Testis (tissue), 3 donors: ENCODE measurements around the gene DPEP2. TPM values are rescaled to one million over a fixed set of nuclear protein-coding genes. Genes with fewer than 3 reads are reported as not detected.
A peak's percentile ranks its signal among the peaks of the same experiment; 100 is the strongest.

Experiments
- DNase-seq: peaks from one replicate; pipeline ENCODE4 v3.0.0-alpha.2; 2019
- H3K27ac ChIP-seq, 2 donors: fragments of 200-600 bp; sonication (generic); one replicate each; pipeline ENCODE4 v1.5.1; 2019
- H3K27me3 ChIP-seq: fragments of 200-600 bp; sonication (generic); one replicate; pipeline ENCODE4 v1.5.1; 2019
- H3K36me3 ChIP-seq: fragments of 200-600 bp; sonication (generic); one replicate; pipeline ENCODE4 v1.5.1; 2017; ENCODE audit warnings: low read depth; ENCODE audit errors: missing control alignments
- H3K4me1 ChIP-seq: fragments of 200-600 bp; sonication (generic); one replicate; pipeline ENCODE4 v1.5.1; 2019
- H3K4me3 ChIP-seq, 2 donors: fragments of 200-600 bp; sonication (generic); one replicate each; pipeline ENCODE4 v1.5.1; 2017 to 2019
- H3K9me3 ChIP-seq: fragments of 200-600 bp; sonication (generic); one replicate; pipeline ENCODE4 v1.5.1; 2017
- CTCF ChIP-seq, 3 experiments: fragments of 450-650 bp in 2 of 3; fragments of 200-600 bp in 1 of 3; sonication (generic) in 1 of 3; IDR thresholded peaks; one replicate each; pipeline ENCODE4 v1.5.1; 2016 to 2019; ENCODE audit warnings: antibody characterized with exemption in 3 of 3, mild to moderate bottlenecking in 2 of 3, moderate library complexity in 1 of 3
- POLR2A ChIP-seq: fragments of 450-650 bp; IDR thresholded peaks from one replicate; pipeline ENCODE4 v1.6.1; 2017; ENCODE audit warnings: antibody characterized with exemption, mild to moderate bottlenecking, moderate library complexity
- WGBS, 2 donors: methylation state at CpG; one replicate each; pipeline ENCODE4 v1.1.5; 2018; 5-methylcytosine and 5-hydroxymethylcytosine counted together
- intact Hi-C: fragments of 100-400 bp; cut with DNase I; formaldehyde crosslinking; loops from one replicate; pipeline ENCODE4 v1.15.1; 2023; ENCODE audit warnings: low total_unique reads
- polyA plus RNA-seq: library from polyadenylated mRNA; stranded (reverse); fragments of 350-450 nt; fragmentation: Illumina TruSeq; extraction: RNeasy Lipid Tissue Mini Kit (QIAGEN cat#74804); gene quantifications from one replicate; pipeline ENCODE4 v1.2.3, GENCODE V29; 2014; ENCODE audit warnings: low read depth, low replicate concordance; ENCODE audit not compliant: insufficient read depth
- total RNA-seq, 2 donors: library from RNA; depleted of rRNA; stranded (reverse); fragments of >200 nt; gene quantifications; one replicate each; pipeline ENCODE4 v1.2.3, GENCODE V29; 2016

DPEP2 gene
- total and polyA plus RNA-seq, 3 donors from 2014 or later: 2.7 to 5.9 (median 3.0) TPM

DNA sequence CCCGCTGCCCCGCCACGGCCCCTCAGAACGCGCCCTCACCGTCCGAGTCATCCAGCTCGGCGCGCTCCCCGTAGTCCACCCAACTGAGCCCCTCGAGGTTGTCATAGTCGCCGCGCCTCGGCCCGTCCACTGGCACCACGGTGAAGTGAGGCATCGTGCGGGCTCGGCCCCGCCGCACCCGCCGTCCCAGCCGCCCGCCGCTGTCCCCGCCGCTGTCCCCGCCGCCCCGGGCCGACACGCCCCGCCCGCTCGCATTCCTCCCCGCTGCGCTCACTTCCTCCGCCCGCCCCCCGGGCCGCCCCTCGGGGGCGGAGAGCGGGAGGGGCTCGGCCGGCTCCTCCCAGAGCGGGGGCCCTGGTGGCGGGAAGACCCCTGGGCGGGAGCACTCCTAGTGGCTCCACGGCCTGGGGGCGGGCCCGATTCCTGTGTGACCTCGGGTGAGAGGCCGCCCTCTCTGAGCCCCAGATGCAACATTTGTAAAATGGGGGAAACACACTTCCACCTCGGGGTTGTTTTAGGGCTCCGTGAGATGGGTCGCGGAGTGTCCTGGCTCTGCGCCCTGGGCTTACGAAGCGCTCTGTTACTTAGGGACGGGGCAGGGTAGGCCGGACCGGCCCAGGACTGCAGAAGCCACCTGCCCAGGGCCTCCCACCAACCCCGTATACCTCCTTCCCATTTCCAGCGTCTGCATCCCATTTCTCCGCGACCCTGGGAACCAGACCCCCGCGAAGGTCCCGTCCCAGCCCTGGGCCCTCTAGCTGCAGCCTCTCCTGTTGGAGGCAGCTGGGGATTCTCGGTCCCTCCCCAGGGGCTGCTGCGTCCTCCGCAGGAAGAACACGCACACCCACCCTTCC lies 30.7 kb downstream of the DPEP2 start, which contains the start of gene SLC12A4:
SLC12A4 (minus strand) TSS at position 238 of the 854 bp plus-strand sequence; CDS start at position 154, 84 bp downstream.
- DNase-seq: peak; percentile 84
- H3K27ac ChIP-seq: peak within 1 kb of the TSS; percentile 85 to 94
- no peaks in the 10 kb centered on the region for H3K9me3 ChIP-seq
- peaks cover 20% of the 10 kb centered on the region for H3K4me1 ChIP-seq
- no peaks in the 10 kb centered on the region for H3K27me3 ChIP-seq
- TF ChIP-seq POLR2A (peak; percentile 56), CTCF (IDR thresholded peaks at IDR 0.05) (no peak)
- 0 to 1% methylated on average over 13 to 53 of the region's 78 CpGs for WGBS, 2 donors
- intact Hi-C loops: no loop called here
- peak within 1 kb of the TSS; percentile 82 to 89 for H3K4me3 ChIP-seq
- H3K36me3 ChIP-seq: no peaks in the 10 kb centered on the region

- no peaks in the 10 kb centered on the region for H3K27me3 ChIP-seq
- H3K9me3 ChIP-seq: no peaks in the 10 kb centered on the region
- peaks cover 23% of the 10 kb centered on the region for H3K4me1 ChIP-seq
- TF ChIP-seq CTCF (IDR thresholded peaks at IDR 0.05) (no peak), POLR2A (no peak)
- H3K27ac ChIP-seq: peak overlapping the region; percentile 85 to 94
- intact Hi-C loops: no loop called here
- DNase-seq: no peak
- no peaks in the 10 kb centered on the region for H3K36me3 ChIP-seq
- H3K4me3 ChIP-seq: peak overlapping the region; percentile 82 to 89
- 1% methylated on average over 30 of the region's 45 CpGs; no CpG with 5 or more reads in 1 of the 2 donors for WGBS, 2 donors
Observed at GRCh38 chr16:67967958-67968399, 31.3 kb downstream of the DPEP2 start.

DNA sequence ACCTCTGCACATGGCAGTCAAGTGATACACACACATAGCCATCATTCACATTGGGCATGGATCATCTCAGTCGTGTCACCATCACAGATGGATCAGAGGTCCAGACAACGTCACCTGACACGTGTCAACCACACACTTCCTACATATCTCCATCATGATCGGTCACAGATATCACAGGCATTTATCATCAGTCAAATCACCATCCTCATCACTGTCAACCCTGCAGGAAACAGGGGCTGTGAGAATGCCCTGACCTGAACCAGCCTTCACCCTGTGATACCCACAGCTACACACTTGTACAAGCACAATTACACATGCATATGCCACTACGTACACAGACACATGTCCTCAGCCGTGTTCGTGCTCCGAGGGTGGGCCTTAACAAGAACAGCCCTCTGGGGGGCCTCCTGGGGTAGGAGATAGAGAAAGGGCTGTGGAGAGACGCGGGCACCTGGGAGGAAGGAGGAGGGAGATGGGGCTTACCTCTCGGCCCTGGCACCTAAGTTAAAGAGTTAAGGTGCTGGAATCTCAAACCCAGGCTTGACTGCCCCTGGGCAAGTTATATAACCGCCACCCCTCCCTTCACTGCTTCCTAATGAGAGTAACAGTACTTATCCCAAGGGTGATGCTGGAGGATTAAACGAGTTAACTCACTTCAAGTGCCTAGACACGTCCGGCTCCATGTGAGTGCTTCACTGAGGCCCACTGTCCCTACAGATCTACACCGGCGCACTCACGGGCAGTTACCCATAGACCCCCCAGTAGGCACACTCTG lies 31.9 kb downstream of the DPEP2 start:
- no peak for DNase-seq
- H3K4me3 ChIP-seq: peak overlapping the region; percentile 82 to 89
- WGBS, 2 donors: 11 to 18% methylated on average over 11 to 18 of the region's 18 CpGs
- peak overlapping the region; percentile 85 to 94 for H3K27ac ChIP-seq
- intact Hi-C loops: no loop called here
- H3K9me3 ChIP-seq: no peaks in the 10 kb centered on the region
- no peaks in the 10 kb centered on the region for H3K27me3 ChIP-seq
- peaks cover 23% of the 10 kb centered on the region for H3K4me1 ChIP-seq
- no peaks in the 10 kb centered on the region for H3K36me3 ChIP-seq
- TF ChIP-seq CTCF (IDR thresholded peaks at IDR 0.05) (no peak), POLR2A (no peak)

GRCh38 chr16:67966549-67967182 lies 32.6 kb downstream of the DPEP2 start:
- TF ChIP-seq POLR2A (no peak), CTCF (IDR thresholded peaks at IDR 0.05) (no peak)
- H3K27me3 ChIP-seq: no peaks in the 10 kb centered on the region
- no peaks in the 10 kb centered on the region for H3K36me3 ChIP-seq
- WGBS, 2 donors: 47 to 48% methylated on average over 2 to 3 of the region's 3 CpGs
- H3K4me1 ChIP-seq: peaks cover 23% of the 10 kb centered on the region
- peak overlapping the region; percentile 47 to 94 for H3K27ac ChIP-seq
- intact Hi-C loops: no loop called here
- H3K4me3 ChIP-seq: peak overlapping the region; percentile 82 to 89
- H3K9me3 ChIP-seq: no peaks in the 10 kb centered on the region
- peak; percentile 58 for DNase-seq
